K562 (cell line): ENCODE measurements around the gene SHC1. TPM values are rescaled to one million over a fixed set of nuclear protein-coding genes. Genes with fewer than 3 reads are reported as not detected.

Source experiments
- ATAC-seq: fragments of 200-7000 bp; cut with Tn5 transposase; 3 replicates; pipeline ENCODE4 v1.9.1; 2020; ENCODE audit warnings: moderate library complexity
- BruUV-seq: library from RNA; stranded (reverse); fragments of 400-500 nt; replicated peaks from 2 replicates; lab custom pipeline; 2021; lab: Mats Ljungman, UMichigan
- CTCF ChIA-PET: fragments of 300-600 bp; formaldehyde crosslinking; extraction: SDS; loops from one replicate; lab custom pipeline; 2021; ENCODE audit warnings: low intra/inter-chr PET ratio; lab: Yijun Ruan, JAX
- POLR2A ChIA-PET: fragments of 300-600, 350-650 bp; sonication (Branson Sonifier 250); formaldehyde crosslinking; extraction: SDS; loops from one replicate; lab custom pipeline; 2021; ENCODE audit warnings: antibody characterized with exemption, inconsistent platforms; lab: Yijun Ruan, JAX
- DNase-seq, 4 experiments: peaks; one replicate each; pipeline versions ENCODE4 v3.0.0 to v3.0.0-alpha.2; 2011 to 2018; ENCODE audit warnings: low spot score in 3 of 4, mixed read lengths in 3 of 4; ENCODE audit errors: extremely low read depth in 1 of 4
- FAIRE-seq: peaks from 2 replicates; lab custom pipeline; 2011; peaks lifted over from hg19 to GRCh38; lab: Jason Lieb, UNC
- H2AFZ ChIP-seq: 2 replicates; pipeline ENCODE4 v1.6.0; 2011; ENCODE audit warnings: low read depth, low read length, control low read depth, inconsistent platforms
- H3K27ac ChIP-seq: fragments of 200-600 bp; 3 replicates; pipeline ENCODE4 v1.8.0; 2011; ENCODE audit warnings: low read depth, mild to moderate bottlenecking, control low read depth, inconsistent platforms, low read length, moderate library complexity, mixed read lengths; ENCODE audit errors: extremely low read depth
- H3K27me3 ChIP-seq, 2 experiments: fragments of 300-600 bp in 1 of 2; 2 replicates in 1 of 2; 3 replicates in 1 of 2; pipeline versions ENCODE4 v1.6.0 to v1.8.0; 2011; ENCODE audit warnings: inconsistent platforms in 2 of 2, low read length in 2 of 2, mild to moderate bottlenecking in 1 of 2, mixed read lengths in 1 of 2, moderate library complexity in 1 of 2; ENCODE audit not compliant: control insufficient read depth in 2 of 2, insufficient read depth in 2 of 2
- H3K36me3 ChIP-seq: fragments of 300-600 bp; 3 replicates; pipeline ENCODE4 v1.8.0; 2011; ENCODE audit warnings: mild to moderate bottlenecking, low read length, inconsistent platforms; ENCODE audit not compliant: control insufficient read depth, insufficient read depth
- H3K4me1 ChIP-seq, 2 experiments: fragments of 200-600 bp in 1 of 2; replicated peaks in 1 of 2; 2 replicates in 1 of 2; 3 replicates in 1 of 2; pipeline versions ENCODE4 v1.5.1 to v1.8.0; 2011; ENCODE audit warnings: inconsistent platforms in 2 of 2, low read length in 2 of 2, mild to moderate bottlenecking in 1 of 2, mixed read lengths in 1 of 2, moderate library complexity in 1 of 2; ENCODE audit not compliant: control insufficient read depth in 2 of 2, insufficient read depth in 2 of 2
- H3K4me2 ChIP-seq: 2 replicates; pipeline ENCODE4 v1.6.1; 2011; ENCODE audit warnings: low read length, control low read depth, inconsistent platforms, mixed read lengths; ENCODE audit not compliant: insufficient read depth
- H3K4me3 ChIP-seq: fragments of 200-600 bp; sonication (generic), shearing (Covaris generic); 2 replicates; pipeline ENCODE4 v1.5.1; 2016; ENCODE audit warnings: control low read depth, inconsistent platforms
- H3K79me2 ChIP-seq: fragments of 200-600 bp; 3 replicates; pipeline ENCODE4 v1.8.0; 2011; ENCODE audit warnings: low read length, inconsistent platforms; ENCODE audit not compliant: control insufficient read depth, insufficient read depth
- H3K9ac ChIP-seq, 2 experiments: 2 replicates each; pipeline versions ENCODE4 v1.6.0 to v1.6.1; 2011; ENCODE audit warnings: low read depth in 2 of 2, low read length in 2 of 2, control low read depth in 1 of 2, inconsistent platforms in 1 of 2, mild to moderate bottlenecking in 1 of 2, mixed read lengths in 1 of 2; ENCODE audit not compliant: insufficient read depth in 1 of 2
- H3K9me1 ChIP-seq: one replicate; pipeline ENCODE4 v1.6.0; 2011; ENCODE audit warnings: inconsistent platforms, mild to moderate bottlenecking, low read length, moderate library complexity; ENCODE audit not compliant: control insufficient read depth, insufficient read depth
- H3K9me3 ChIP-seq: replicated peaks from 2 replicates; pipeline ENCODE4 v1.5.1; 2011; ENCODE audit warnings: low read depth, low read length, inconsistent platforms; ENCODE audit not compliant: control insufficient read depth, insufficient read depth
- H4K20me1 ChIP-seq: replicated peaks from 2 replicates; pipeline ENCODE4 v1.6.1; 2011; ENCODE audit warnings: low read length, inconsistent platforms, mixed read lengths; ENCODE audit not compliant: control insufficient read depth, insufficient read depth
- ARHGAP35 ChIP-seq: fragments of 450-650 bp; IDR thresholded peaks from 2 replicates; pipeline ENCODE4 v1.6.1; 2018; ENCODE audit not compliant: partially characterized antibody
- ARID4B ChIP-seq: sonication (generic); formaldehyde crosslinking; IDR thresholded peaks from 2 replicates; pipeline ENCODE4 v1.8.0; 2022; ENCODE audit warnings: mild to moderate bottlenecking, missing genetic modification reagents
- FOXP1 ChIP-seq: sonication (generic); formaldehyde crosslinking; IDR thresholded peaks from 2 replicates; pipeline ENCODE4 v1.8.0; 2022; ENCODE audit warnings: mild to moderate bottlenecking, missing genetic modification reagents
- HNRNPH1 ChIP-seq: fragments of 200-400 bp; formaldehyde crosslinking; optimal IDR thresholded peaks from 2 replicates; pipeline ENCODE3; 2017; ENCODE audit warnings: low read depth, mild to moderate bottlenecking, low read length, moderate library complexity
- IRF1 ChIP-seq: sonication (generic); formaldehyde crosslinking; IDR thresholded peaks from 2 replicates; pipeline ENCODE4 v1.8.0; 2022; ENCODE audit warnings: missing genetic modification reagents, mild to moderate bottlenecking, borderline replicate concordance
- KHSRP ChIP-seq: fragments of 450-650 bp; IDR thresholded peaks from 2 replicates; pipeline ENCODE4 v1.6.1; 2017
- NEUROD1 ChIP-seq: fragments of 150-350 bp; IDR thresholded peaks from 2 replicates; pipeline ENCODE4 v1.6.1; 2014; ENCODE audit warnings: borderline replicate concordance, low read length, low read depth; ENCODE audit not compliant: partially characterized antibody
- POLR2AphosphoS2 ChIP-seq: IDR thresholded peaks from 2 replicates; pipeline ENCODE4 v1.6.1; 2012; ENCODE audit warnings: low read length, improper control_type of control experiment
- SPI1 ChIP-seq: IDR thresholded peaks from 2 replicates; pipeline ENCODE4 v1.6.1; 2011; ENCODE audit warnings: low read depth, low read length, control low read depth, borderline replicate concordance
- TRIM25 ChIP-seq: fragments of 450-650 bp; IDR thresholded peaks from 2 replicates; pipeline ENCODE4 v1.7.0; 2016; ENCODE audit warnings: borderline replicate concordance
- ZC3H11A ChIP-seq: IDR thresholded peaks from 2 replicates; pipeline ENCODE4 v1.6.1; 2012; ENCODE audit warnings: low read depth, low read length, improper control_type of control experiment
- ZNF184 ChIP-seq: sonication (generic); formaldehyde crosslinking; IDR thresholded peaks from 2 replicates; pipeline ENCODE4 v1.5.0; 2020; ENCODE audit warnings: missing genetic modification reagents
- ZZZ3 ChIP-seq: fragments of 450-650 bp; IDR thresholded peaks from 2 replicates; pipeline ENCODE4 v1.6.1; 2016; ENCODE audit warnings: antibody characterized with exemption, mild to moderate bottlenecking, moderate library complexity
- WGBS: fragments of 100-300 bp; shearing (Covaris generic); methylation state at CpG from one replicate; pipeline ENCODE4 v1.1.6; 2016; ENCODE audit warnings: low coverage, mixed read lengths; ENCODE audit not compliant: insufficient coverage; ENCODE audit errors: missing lambda C conversion rate; 5-methylcytosine and 5-hydroxymethylcytosine counted together
- in situ Hi-C: fragments of 300-500 bp; cut with MboI; formaldehyde crosslinking; loops from 4 replicates; pipeline ENCODE4 v1.15.0; 2018; ENCODE audit warnings: inconsistent platforms, mixed read lengths
- intact Hi-C: fragments of 100-400 bp; cut with micrococcal nuclease; formaldehyde crosslinking; loops from 2 replicates; pipeline ENCODE4 v1.14.2; 2022
- polyA plus RNA-seq, 8 experiments: library from polyadenylated mRNA; depleted of rRNA in 4 of 8; stranded (reverse) in 5 of 8; unstranded in 3 of 8; fragments of >200 nt; fragmentation: Nextera tagmentation in 2 of 8; fragmentation: Illumina TruSeq in 1 of 8; extraction: Ambion mirVana in 2 of 8; extraction: Trizol in 1 of 8; gene quantifications; 2 replicates each; pipeline versions ENCODE4 v1.2.1 to v1.2.3, GENCODE V29; 2011 to 2014; ENCODE audit warnings: inconsistent platforms in 1 of 8, missing spikeins in 1 of 8
- total RNA-seq, 7 experiments: library from RNA; depleted of rRNA in 6 of 7; stranded (reverse); fragments of >200 nt in 6 of 7; fragmentation: Illumina TruSeq in 2 of 7; extraction: Trizol in 2 of 7; gene quantifications; 2 replicates each; pipeline versions ENCODE4 v1.2.1 to v1.2.3, GENCODE V29; 2011 to 2021; ENCODE audit warnings: low replicate concordance in 1 of 7

The SHC1 gene
- total and polyA plus RNA-seq, 9 of the 15 experiments (the other 6 are each of a cell fraction or from before 2014, with no cell fraction given), result 4.1 to 113 (median 51.9) TPM

- Histone ChIP-seq H3K79me2 (peaks cover 50% of the 10 kb centered on the region), H4K20me1 (peaks cover 3% of the 10 kb centered on the region; the same call in 1 of the 2 replicates), H3K9me3 (no peaks in the 10 kb centered on the region), H3K27ac (peak overlapping the region; percentile 97), H3K9me1 (no peaks in the 10 kb centered on the region), H3K27me3 (no peaks in the 10 kb centered on the region), H3K9ac (peak overlapping the region; percentile 89 to 96), H3K36me3 (peaks cover 25% of the 10 kb centered on the region; the same call in 2 of the 3 replicates), H3K4me1 (peaks cover 37 to 66% of the 10 kb centered on the region in 2 experiments), H3K4me3 (peak overlapping the region; percentile 71), H2AFZ (peak overlapping the region; percentile 95), H3K4me2 (peak overlapping the region; percentile 98)
- BruUV-seq, result TSS peak; percentile 45
- ChIA-PET POLR2A (interaction anchor here (0.6 to 1.7 kb wide), 13 partner anchors 10 to 1435 kb away, joined by 3 to 8 read pairs (median 3); partner anchors contain the start of gene PBXIP1), CTCF (interaction anchor here (1.3 to 1.6 kb wide), 2 partner anchors 16 to 41 kb away, joined by 6 read pairs; partner anchors contain the start of gene PYGO2)
- WGBS, result 0% methylated on average over 4 of the region's 38 CpGs
- intact Hi-C loops, result loop anchor here (1.0 to 5.0 kb wide), 6 partner anchors 15 to 445 kb away; partner anchors contain the start of genes CKS1B, EFNA3, PYGO2 and UBE2Q1
- peak; percentile 92 for FAIRE-seq
- in situ Hi-C loops, result no loop called here
- DNase-seq, result peak; percentile 90 to 100 (median 95)
- ATAC-seq, result peak; percentile 81
- TF ChIP-seq ARHGAP35 (no peak), NEUROD1 (peak; percentile 97), KHSRP (no peak), ARID4B (CRISPR knock-in tag) (no peak), IRF1 (no peak), FOXP1 (CRISPR knock-in tag) (no peak; the same call in 1 of the 2 replicates), ZZZ3 (no peak), TRIM25 (no peak), POLR2AphosphoS2 (no peak), HNRNPH1 (no peak), ZNF184 (CRISPR knock-in tag) (no peak), ZC3H11A (0 out of 2 replicates have a peak, but pooled peaks have one; percentile 10), SPI1 (no peak)
Measured at GRCh38 chr1:155001675-155002463, 31.3 kb upstream of the SHC1 start.
